Upper lobe of right lung (tissue), 1 donor: ENCODE data around the gene DPP4. TPM values are rescaled to one million over a fixed set of nuclear protein-coding genes. Genes with fewer than 3 reads are reported as not detected.
A peak's percentile ranks its signal among the peaks of the same experiment; 100 is the strongest.

Experiments
- ATAC-seq: fragments of 200-7000 bp; cut with Tn5 transposase; one replicate; pipeline ENCODE4 v1.9.1; 2020; ENCODE audit warnings: mild to moderate bottlenecking, moderate library complexity
- DNase-seq: peaks from one replicate; pipeline ENCODE4 v3.0.0-alpha.2; 2020
- H3K27ac ChIP-seq: fragments of 200-600 bp; one replicate; pipeline ENCODE4 v1.8.0; 2022
- H3K27me3 ChIP-seq: fragments of 200-600 bp; one replicate; pipeline ENCODE4 v1.8.0; 2022; ENCODE audit warnings: mild to moderate bottlenecking
- H3K36me3 ChIP-seq: fragments of 200-600 bp; one replicate; pipeline ENCODE4 v1.8.0; 2022
- H3K4me1 ChIP-seq: fragments of 200-600 bp; one replicate; pipeline ENCODE4 v1.8.0; 2022
- H3K4me3 ChIP-seq: fragments of 200-600 bp; one replicate; pipeline ENCODE4 v1.8.0; 2022; ENCODE audit warnings: mild to moderate bottlenecking
- H3K9me3 ChIP-seq: fragments of 200-600 bp; one replicate; pipeline ENCODE4 v1.8.0; 2022
- CTCF ChIP-seq: fragments of 200-600 bp; IDR thresholded peaks from one replicate; pipeline ENCODE4 v1.8.0; 2022; ENCODE audit warnings: antibody characterized with exemption
- intact Hi-C: fragments of 100-400 bp; cut with DNase I; formaldehyde crosslinking; loops from one replicate; pipeline ENCODE4 v1.11.0; 2022
- total RNA-seq: library from RNA; stranded (reverse); fragmentation: NEBNext Ultra II Directional; extraction: Animal tissue kit (Norgen Biotek cat#: 25700); gene quantifications from one replicate; pipeline ENCODE4 v1.2.1, GENCODE V29; 2021
- donor health status: DM: no; HTN: yes; CAD: no; lungs with severe emphysema.

DPP4 gene
- total RNA-seq, 1 donor from 2014 or later: 30.7 TPM

- Histone ChIP-seq H3K36me3 (no peaks in the 10 kb centered on the region), H3K9me3 (no peaks in the 10 kb centered on the region), H3K4me3 (no peak overlapping the region), H3K27me3 (no peaks in the 10 kb centered on the region), H3K4me1 (peaks cover under 1% of the 10 kb centered on the region), H3K27ac (no peak overlapping the region)
- DNase-seq: no peak
- peak; percentile 82 for TF ChIP-seq CTCF
- no peak for ATAC-seq
- intact Hi-C loops: loop anchor here (10.0 kb wide), 1 partner anchor 117 kb away; no protein-coding TSS in a partner anchor
Measured at GRCh38 chr2:162007447-162008040, 66.5 kb downstream of the DPP4 start.

DNA sequence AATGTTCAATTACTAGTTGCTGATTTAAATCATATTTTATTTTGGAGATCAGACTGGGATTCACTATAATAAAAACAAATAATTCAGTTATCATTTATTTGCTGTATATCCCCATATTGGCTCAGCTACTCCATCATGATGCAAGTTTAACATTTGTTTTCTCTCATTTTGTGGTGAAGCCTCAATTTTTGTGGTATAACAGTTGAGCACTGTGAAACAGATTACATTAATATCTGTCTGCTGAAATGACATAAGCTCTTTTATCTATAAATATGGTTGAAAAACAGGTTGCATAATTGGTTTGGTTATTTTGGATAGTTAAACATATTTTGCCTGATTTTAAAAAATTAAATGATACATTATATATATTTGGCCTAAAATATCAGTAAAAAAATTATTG, 67.7 kb downstream of the DPP4 start:
- TF ChIP-seq CTCF: no peak
- DNase-seq (no peak), ATAC-seq (no peak)
- Histone ChIP-seq H3K36me3 (no peaks in the 10 kb centered on the region), H3K27ac (no peak overlapping the region), H3K4me1 (no peaks in the 10 kb centered on the region), H3K4me3 (no peak overlapping the region), H3K9me3 (no peaks in the 10 kb centered on the region), H3K27me3 (no peaks in the 10 kb centered on the region)
- intact Hi-C loops: loop anchor here (10.0 kb wide), 1 partner anchor 118 kb away; no protein-coding TSS in a partner anchor

DNA sequence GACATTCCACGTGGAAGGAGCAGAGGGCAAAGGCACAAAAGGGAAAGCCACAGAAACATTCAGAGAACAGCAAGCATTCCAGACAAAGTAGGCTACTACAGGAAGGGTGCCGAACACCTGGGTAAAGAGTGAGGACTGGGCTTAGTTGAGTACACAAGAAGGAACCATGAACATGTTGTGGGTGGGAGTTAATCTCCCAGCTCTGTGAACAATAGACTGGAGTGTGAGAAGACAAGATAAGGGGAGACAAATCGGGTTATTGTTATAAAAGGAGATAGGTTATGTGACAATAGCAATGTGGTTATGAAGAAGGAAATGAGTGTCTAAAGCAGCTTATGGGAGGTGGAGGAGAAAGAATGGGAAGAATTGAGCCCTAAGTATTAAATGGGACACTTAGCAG, 70.0 kb downstream of the DPP4 start:
- Histone ChIP-seq H3K9me3 (no peaks in the 10 kb centered on the region), H3K27ac (no peak overlapping the region), H3K4me3 (no peak overlapping the region), H3K36me3 (no peaks in the 10 kb centered on the region), H3K27me3 (no peaks in the 10 kb centered on the region), H3K4me1 (no peaks in the 10 kb centered on the region)
- TF ChIP-seq CTCF: no peak
- no peak for DNase-seq
- ATAC-seq: no peak
- intact Hi-C loops: loop anchor here (10.0 kb wide), 1 partner anchor 121 kb away; no protein-coding TSS in a partner anchor

DNA sequence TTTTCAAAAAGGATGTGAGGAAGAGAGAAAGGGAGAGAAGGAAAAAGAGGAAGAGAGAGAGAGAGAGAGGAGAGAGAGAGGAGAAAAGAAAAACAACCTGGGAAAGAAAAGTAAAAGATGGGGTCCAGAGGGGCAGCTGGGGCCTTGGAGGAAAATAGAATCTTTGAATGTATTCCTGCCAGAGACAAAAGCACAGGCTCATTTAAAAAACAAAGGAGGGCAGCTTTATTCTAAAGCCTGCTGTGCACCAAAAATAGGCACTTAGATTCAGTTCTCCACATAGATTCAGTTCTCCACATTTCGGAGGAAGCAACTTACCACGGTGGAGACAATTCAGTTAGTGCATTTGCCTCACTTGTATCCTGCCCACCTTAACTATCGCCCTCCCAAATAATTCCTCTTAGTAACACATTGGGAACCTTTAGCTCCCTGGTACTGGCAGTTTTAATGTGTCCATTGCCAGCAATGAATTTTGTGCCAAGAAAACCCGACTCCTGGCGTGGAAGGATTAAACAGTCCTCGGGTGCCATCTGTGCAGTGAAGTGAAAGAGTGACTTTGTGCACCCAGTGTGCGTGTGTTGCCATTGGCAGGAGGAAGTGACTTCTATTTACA, 71.3 kb downstream of the DPP4 start:
- H3K36me3 ChIP-seq: no peaks in the 10 kb centered on the region
- H3K4me1 ChIP-seq: no peaks in the 10 kb centered on the region
- no peak overlapping the region for H3K27ac ChIP-seq
- intact Hi-C loops: loop anchor here (10.0 kb wide), 1 partner anchor 122 kb away; no protein-coding TSS in a partner anchor
- no peak overlapping the region for H3K4me3 ChIP-seq
- no peak for TF ChIP-seq CTCF
- peak; percentile 40 for ATAC-seq
- no peaks in the 10 kb centered on the region for H3K9me3 ChIP-seq
- DNase-seq: no peak
- no peaks in the 10 kb centered on the region for H3K27me3 ChIP-seq

DNA sequence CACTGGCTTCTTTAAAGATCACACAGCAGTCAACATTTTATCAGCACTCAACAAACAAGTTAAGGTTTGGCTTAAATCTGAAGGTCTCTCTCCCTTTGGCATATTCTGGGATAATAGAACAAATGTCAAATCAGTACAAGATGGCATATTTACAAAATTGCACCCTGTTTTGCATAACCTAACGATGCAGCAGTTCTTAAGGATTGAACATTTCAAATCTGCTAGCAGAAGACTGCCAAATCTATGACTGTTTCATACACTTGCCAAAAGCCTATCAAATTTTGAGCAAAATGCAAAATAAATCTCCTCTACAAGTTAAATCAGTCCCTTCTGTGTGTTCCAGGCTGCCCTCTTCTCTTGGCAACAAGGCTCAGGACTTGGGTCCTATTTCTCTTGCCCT, 73.6 kb downstream of the DPP4 start:
- no peak for ATAC-seq
- H3K27ac ChIP-seq: no peak overlapping the region
- no peaks in the 10 kb centered on the region for H3K9me3 ChIP-seq
- no peak for TF ChIP-seq CTCF
- H3K27me3 ChIP-seq: no peaks in the 10 kb centered on the region
- no peaks in the 10 kb centered on the region for H3K4me1 ChIP-seq
- no peaks in the 10 kb centered on the region for H3K36me3 ChIP-seq
- no peak overlapping the region for H3K4me3 ChIP-seq
- no peak for DNase-seq
- intact Hi-C loops: loop anchor here (10.0 kb wide), 1 partner anchor 124 kb away; no protein-coding TSS in a partner anchor
